WTC11 (cell line): ENCODE results near the gene SINHCAF.

Experiments
- CBFB ChIP-seq: sonication (generic); formaldehyde crosslinking; IDR thresholded peaks from 2 replicates; pipeline ENCODE4 v1.8.1; 2022; ENCODE audit warnings: mild to moderate bottlenecking, low read depth, missing genetic modification reagents
- CTCF ChIP-seq: fragments of 200-600 bp; IDR thresholded peaks from 2 replicates; pipeline ENCODE4 v1.8.0; 2022; ENCODE audit warnings: antibody characterized with exemption
- ELF4 ChIP-seq: sonication (generic); formaldehyde crosslinking; IDR thresholded peaks from 2 replicates; pipeline ENCODE4 v1.8.1; 2022; ENCODE audit warnings: low read depth, mild to moderate bottlenecking, moderate library complexity, missing genetic modification reagents
- FOXP4 ChIP-seq: sonication (generic); formaldehyde crosslinking; IDR thresholded peaks from 2 replicates; pipeline ENCODE4 v1.8.0; 2022; ENCODE audit warnings: mild to moderate bottlenecking, missing genetic modification reagents
- GABPB1 ChIP-seq: sonication (generic); formaldehyde crosslinking; IDR thresholded peaks from 2 replicates; pipeline ENCODE4 v1.8.1; 2023; ENCODE audit warnings: mild to moderate bottlenecking, missing genetic modification reagents
- HMGA2 ChIP-seq: fragments of 250-450 bp; sonication (Bioruptor Pico); IDR thresholded peaks from 2 replicates; pipeline ENCODE4 v1.4.0; 2021; ENCODE audit warnings: mild to moderate bottlenecking, moderate library complexity
- MAX ChIP-seq: sonication (generic); formaldehyde crosslinking; IDR thresholded peaks from 2 replicates; pipeline ENCODE4 v1.8.0; 2022; ENCODE audit warnings: mild to moderate bottlenecking, missing genetic modification reagents
- NFYB ChIP-seq: sonication (generic); formaldehyde crosslinking; conservative IDR thresholded peaks from 2 replicates; pipeline ENCODE4 v1.8.0; 2022; ENCODE audit warnings: low read depth, missing genetic modification reagents
- NR3C1 ChIP-seq: sonication (generic); formaldehyde crosslinking; conservative IDR thresholded peaks from 2 replicates; pipeline ENCODE4 v1.8.1; 2023; ENCODE audit warnings: low read depth, mild to moderate bottlenecking, missing genetic modification reagents
- RELA ChIP-seq: sonication (generic); formaldehyde crosslinking; IDR thresholded peaks from 2 replicates; pipeline ENCODE4 v1.8.1; 2022; ENCODE audit warnings: missing genetic modification reagents, mild to moderate bottlenecking, borderline replicate concordance
- SP1 ChIP-seq: sonication (generic); formaldehyde crosslinking; conservative IDR thresholded peaks from 2 replicates; pipeline ENCODE4 v1.8.1; 2022; ENCODE audit warnings: missing genetic modification reagents
- TEAD1 ChIP-seq: sonication (generic); formaldehyde crosslinking; IDR thresholded peaks from 2 replicates; pipeline ENCODE4 v1.8.0; 2022; ENCODE audit warnings: mild to moderate bottlenecking, missing genetic modification reagents
- USF1 ChIP-seq: sonication (generic); formaldehyde crosslinking; IDR thresholded peaks from 2 replicates; pipeline ENCODE4 v1.8.0; 2022; ENCODE audit warnings: mild to moderate bottlenecking, missing genetic modification reagents
- USF2 ChIP-seq: sonication (generic); formaldehyde crosslinking; IDR thresholded peaks from 2 replicates; pipeline ENCODE4 v1.8.1; 2023; ENCODE audit warnings: mild to moderate bottlenecking, missing genetic modification reagents, moderate library complexity

GRCh38 chr12:31279390-31279924 is 46.5 kb downstream of the SINHCAF start:
- TF ChIP-seq TEAD1 (CRISPR knock-in tag) (no peak), USF2 (CRISPR knock-in tag) (no peak), SP1 (CRISPR knock-in tag) (no peak), CBFB (CRISPR knock-in tag) (no peak), CTCF (no peak), RELA (no peak), NFYB (no peak), HMGA2 (CRISPR knock-in tag) (no peak), USF1 (CRISPR knock-in tag) (no peak), ELF4 (CRISPR knock-in tag) (no peak), NR3C1 (no peak), MAX (CRISPR knock-in tag) (no peak), FOXP4 (CRISPR knock-in tag) (no peak), GABPB1 (no peak)
